NB4 (cell line): ENCODE results near the gene SMURF1.

Source experiments
- POLR2A ChIP-seq: IDR thresholded peaks from 2 replicates; pipeline ENCODE4 v1.6.1; 2011; ENCODE audit warnings: mild to moderate bottlenecking; ENCODE audit not compliant: insufficient read length; ENCODE audit errors: extremely low read depth
- TF ChIP-seq, protein P1 (sequence below): IDR thresholded peaks from one replicate; pipeline ENCODE4 v1.5.1; 2012; ENCODE audit warnings: low read depth, low read length
- TF ChIP-seq, protein P2 (sequence below): IDR thresholded peaks from 2 replicates; pipeline ENCODE4 v1.6.1; 2011; ENCODE audit warnings: low read depth, low read length

DNA sequence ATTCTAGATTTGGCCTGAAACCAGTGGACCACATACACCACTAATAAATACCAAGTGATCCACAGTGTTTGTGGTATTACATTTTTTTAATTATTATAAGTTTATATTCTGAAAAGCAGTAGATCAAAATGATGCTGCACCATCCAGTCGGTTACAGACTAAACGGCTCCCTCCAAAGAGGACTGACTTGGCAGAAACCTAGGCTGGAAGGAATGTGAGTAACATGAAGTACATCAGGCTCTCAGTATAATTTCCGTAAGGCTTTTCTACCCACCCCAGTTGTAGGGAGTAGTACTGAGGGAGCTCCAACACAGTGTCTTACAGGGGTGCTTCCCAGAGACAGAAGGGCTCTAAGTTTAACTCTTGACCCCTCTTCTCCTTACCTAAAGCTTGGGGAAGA lies 146.1 kb downstream of the SMURF1 start:
- TF ChIP-seq, protein P1, sequence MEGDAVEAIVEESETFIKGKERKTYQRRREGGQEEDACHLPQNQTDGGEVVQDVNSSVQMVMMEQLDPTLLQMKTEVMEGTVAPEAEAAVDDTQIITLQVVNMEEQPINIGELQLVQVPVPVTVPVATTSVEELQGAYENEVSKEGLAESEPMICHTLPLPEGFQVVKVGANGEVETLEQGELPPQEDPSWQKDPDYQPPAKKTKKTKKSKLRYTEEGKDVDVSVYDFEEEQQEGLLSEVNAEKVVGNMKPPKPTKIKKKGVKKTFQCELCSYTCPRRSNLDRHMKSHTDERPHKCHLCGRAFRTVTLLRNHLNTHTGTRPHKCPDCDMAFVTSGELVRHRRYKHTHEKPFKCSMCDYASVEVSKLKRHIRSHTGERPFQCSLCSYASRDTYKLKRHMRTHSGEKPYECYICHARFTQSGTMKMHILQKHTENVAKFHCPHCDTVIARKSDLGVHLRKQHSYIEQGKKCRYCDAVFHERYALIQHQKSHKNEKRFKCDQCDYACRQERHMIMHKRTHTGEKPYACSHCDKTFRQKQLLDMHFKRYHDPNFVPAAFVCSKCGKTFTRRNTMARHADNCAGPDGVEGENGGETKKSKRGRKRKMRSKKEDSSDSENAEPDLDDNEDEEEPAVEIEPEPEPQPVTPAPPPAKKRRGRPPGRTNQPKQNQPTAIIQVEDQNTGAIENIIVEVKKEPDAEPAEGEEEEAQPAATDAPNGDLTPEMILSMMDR: no peak
- no peak for TF ChIP-seq POLR2A
- TF ChIP-seq, protein P2, sequence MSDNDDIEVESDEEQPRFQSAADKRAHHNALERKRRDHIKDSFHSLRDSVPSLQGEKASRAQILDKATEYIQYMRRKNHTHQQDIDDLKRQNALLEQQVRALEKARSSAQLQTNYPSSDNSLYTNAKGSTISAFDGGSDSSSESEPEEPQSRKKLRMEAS: no peak
